Mesendoderm (in vitro differentiated cells): ENCODE data around the gene OSBPL5.

ENCODE experiments used
- DNase-seq: peaks from one replicate; pipeline ENCODE4 v3.0.0; 2013
- H2AK5ac ChIP-seq: 2 replicates; pipeline ENCODE4 v1.6.1; 2013; ENCODE audit warnings: low read length, inconsistent platforms
- H2BK120ac ChIP-seq: 2 replicates; pipeline ENCODE4 v1.6.1; 2013; ENCODE audit warnings: low read depth, mild to moderate bottlenecking, low read length, moderate library complexity, mixed read lengths
- H2BK15ac ChIP-seq: replicated peaks from 2 replicates; pipeline ENCODE4 v1.6.1; 2013; ENCODE audit warnings: low read depth, mild to moderate bottlenecking, moderate library complexity
- H2BK5ac ChIP-seq: 2 replicates; pipeline ENCODE4 v1.6.1; 2013; ENCODE audit warnings: low read length, inconsistent platforms
- H3K18ac ChIP-seq: 2 replicates; pipeline ENCODE4 v1.6.1; 2013; ENCODE audit warnings: mild to moderate bottlenecking, low read length, mixed read lengths
- H3K23ac ChIP-seq: one replicate; pipeline ENCODE4 v1.6.1; 2013; ENCODE audit warnings: low read length
- H3K27ac ChIP-seq: 2 replicates; pipeline ENCODE4 v1.5.1; 2013; ENCODE audit warnings: low read depth, mild to moderate bottlenecking, inconsistent platforms, low read length, moderate library complexity
- H3K27me3 ChIP-seq: 2 replicates; pipeline ENCODE4 v1.6.1; 2013; ENCODE audit warnings: low read length, control low read depth, mild to moderate bottlenecking, inconsistent platforms; ENCODE audit not compliant: insufficient read depth, poor library complexity
- H3K36me3 ChIP-seq: 2 replicates; pipeline ENCODE4 v1.6.1; 2013; ENCODE audit warnings: low read length, inconsistent platforms; ENCODE audit not compliant: control insufficient read depth, insufficient read depth
- H3K4ac ChIP-seq: one replicate; pipeline ENCODE4 v1.6.1; 2013; ENCODE audit warnings: low read depth, mild to moderate bottlenecking, low read length, moderate library complexity
- H3K4me1 ChIP-seq: 2 replicates; pipeline ENCODE4 v1.6.1; 2013; ENCODE audit warnings: low read depth, low read length, inconsistent platforms; ENCODE audit not compliant: control insufficient read depth
- H3K4me2 ChIP-seq: 2 replicates; pipeline ENCODE4 v1.6.1; 2013; ENCODE audit warnings: low read length
- H3K4me3 ChIP-seq: 2 replicates; pipeline ENCODE4 v1.5.1; 2013; ENCODE audit warnings: mild to moderate bottlenecking, low read length
- H3K56ac ChIP-seq: one replicate; pipeline ENCODE4 v1.6.1; 2013; ENCODE audit warnings: low read length
- H3K79me1 ChIP-seq: 2 replicates; pipeline ENCODE4 v1.6.1; 2013; ENCODE audit warnings: low read length, inconsistent platforms
- H3K79me2 ChIP-seq: 2 replicates; pipeline ENCODE4 v1.6.1; 2013; ENCODE audit warnings: mild to moderate bottlenecking, low read length; ENCODE audit not compliant: control insufficient read depth, insufficient read depth
- H3K9ac ChIP-seq: 2 replicates; pipeline ENCODE4 v1.6.1; 2013; ENCODE audit warnings: low read length, inconsistent platforms
- H4K5ac ChIP-seq: one replicate; pipeline ENCODE4 v1.6.1; 2013; ENCODE audit warnings: low read length
- H4K8ac ChIP-seq: one replicate; pipeline ENCODE4 v1.6.1; 2013; ENCODE audit warnings: low read depth, mild to moderate bottlenecking, control low read depth, low read length, moderate library complexity
- WGBS: extraction: QIAGEN DNeasy Blood & Tissue Kit; methylation state at CpG from one replicate; pipeline ENCODE4 v1.1.7; 2013; ENCODE audit warnings: low lambda C conversion rate, missing lambda C conversion rate; ENCODE audit not compliant: insufficient coverage; ENCODE audit errors: extremely low coverage; 5-methylcytosine and 5-hydroxymethylcytosine counted together

The OSBPL5 gene

DNA sequence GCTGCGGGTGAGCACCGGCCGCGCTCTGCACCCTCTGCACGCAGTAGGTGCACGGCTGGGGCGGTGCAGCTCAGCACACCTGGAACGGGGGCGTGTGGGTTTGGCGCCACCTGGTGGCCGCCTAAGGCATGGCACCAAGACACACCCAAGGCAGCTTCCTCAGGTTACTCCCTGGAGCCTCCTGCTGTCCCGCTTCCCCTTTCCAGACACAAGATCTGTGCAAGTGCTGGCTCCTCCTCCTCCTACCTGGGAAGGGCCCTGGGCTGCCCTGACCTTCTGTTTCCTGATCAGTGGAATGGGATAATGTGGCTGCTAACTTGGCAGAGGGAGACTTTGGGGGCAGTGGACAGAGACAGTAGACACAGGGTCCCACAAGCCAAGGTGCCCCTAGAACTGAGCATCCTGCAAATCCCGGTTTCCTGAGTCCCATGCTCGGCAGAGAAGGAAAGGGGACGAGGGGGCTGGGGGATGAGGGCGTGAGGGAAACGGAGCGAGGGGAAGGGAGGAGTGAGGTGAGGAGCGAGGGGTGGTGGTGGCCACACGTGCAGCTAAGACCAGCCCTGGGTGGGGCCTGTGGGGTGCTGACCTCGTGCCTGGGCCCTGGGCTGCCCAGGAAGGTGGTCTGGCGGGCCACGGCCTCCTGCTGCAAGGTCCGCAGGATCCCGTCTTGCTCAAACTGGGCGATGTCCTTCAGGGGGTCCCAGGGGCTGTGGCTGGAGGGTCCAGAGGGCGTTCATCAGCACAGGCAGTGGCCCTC is 73.1 kb downstream of the OSBPL5 start:
- peak; percentile 95 for DNase-seq
- Histone ChIP-seq H3K4me3 (no peak overlapping the region), H2BK15ac (no peak overlapping the region), H2BK5ac (no peak overlapping the region), H3K18ac (no peak overlapping the region), H3K36me3 (no peaks in the 10 kb centered on the region), H3K23ac (no peak overlapping the region), H3K27ac (no peak overlapping the region), H3K4me1 (no peaks in the 10 kb centered on the region), H3K56ac (peak overlapping the region; percentile 36), H4K5ac (no peak overlapping the region), H3K79me1 (no peaks in the 10 kb centered on the region), H3K4ac (no peak overlapping the region), H2AK5ac (no peak overlapping the region), H3K9ac (no peak overlapping the region), H4K8ac (no peak overlapping the region), H2BK120ac (no peak overlapping the region), H3K79me2 (no peaks in the 10 kb centered on the region), H3K4me2 (no peak overlapping the region), H3K27me3 (no peaks in the 10 kb centered on the region)
- no CpG with 5 or more reads among the region's 27 CpGs for whole genome bisulfite sequencing

DNA sequence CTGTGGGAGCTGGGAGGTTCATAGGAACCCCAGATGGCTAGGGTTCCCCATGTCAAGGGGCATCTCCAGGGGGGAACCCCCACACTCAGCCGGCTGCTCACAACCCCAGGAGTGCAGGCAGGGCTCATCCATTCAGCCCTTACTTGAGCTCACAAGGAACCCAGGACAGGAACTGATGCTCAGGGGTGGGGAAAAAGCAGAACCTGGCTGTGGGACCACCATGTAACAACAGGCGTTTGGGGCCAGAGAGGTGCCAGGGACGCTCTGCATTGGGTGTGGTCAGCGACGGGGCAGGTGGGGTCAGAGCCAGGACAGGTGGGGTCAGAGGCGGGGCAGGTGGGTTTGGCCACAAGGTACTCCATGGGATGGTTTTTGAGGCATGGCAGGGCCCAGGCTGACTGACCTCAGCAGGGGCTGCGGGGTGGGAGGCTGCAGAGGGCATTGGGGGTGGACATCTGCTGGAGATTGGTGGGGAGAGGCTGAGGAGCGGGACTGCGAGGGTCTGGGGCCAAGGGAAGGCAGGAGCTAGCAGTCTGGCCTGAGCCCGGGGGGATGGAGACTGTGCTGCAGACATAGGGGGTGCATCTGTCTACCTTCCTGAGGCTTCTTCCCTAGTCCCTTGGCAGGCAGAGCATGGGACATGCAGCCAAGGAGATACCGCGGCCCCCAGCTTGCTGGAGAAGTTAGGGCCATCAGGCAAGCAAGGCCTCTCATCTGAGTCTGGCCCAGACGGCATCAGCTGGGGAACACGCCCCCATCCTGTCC is 73.8 kb downstream of the OSBPL5 start:
- Histone ChIP-seq H3K9ac (no peak overlapping the region), H2BK5ac (no peak overlapping the region), H3K56ac (no peak overlapping the region), H2BK15ac (no peak overlapping the region), H3K79me2 (no peaks in the 10 kb centered on the region), H3K4me2 (no peak overlapping the region), H3K27ac (no peak overlapping the region), H3K4me1 (no peaks in the 10 kb centered on the region), H3K23ac (no peak overlapping the region), H2AK5ac (no peak overlapping the region), H4K5ac (no peak overlapping the region), H3K4me3 (no peak overlapping the region), H4K8ac (no peak overlapping the region), H2BK120ac (no peak overlapping the region), H3K27me3 (no peaks in the 10 kb centered on the region), H3K18ac (no peak overlapping the region), H3K79me1 (no peaks in the 10 kb centered on the region), H3K36me3 (no peaks in the 10 kb centered on the region), H3K4ac (no peak overlapping the region)
- no CpG with 5 or more reads among the region's 14 CpGs for WGBS
- DNase-seq, result no peak

DNA sequence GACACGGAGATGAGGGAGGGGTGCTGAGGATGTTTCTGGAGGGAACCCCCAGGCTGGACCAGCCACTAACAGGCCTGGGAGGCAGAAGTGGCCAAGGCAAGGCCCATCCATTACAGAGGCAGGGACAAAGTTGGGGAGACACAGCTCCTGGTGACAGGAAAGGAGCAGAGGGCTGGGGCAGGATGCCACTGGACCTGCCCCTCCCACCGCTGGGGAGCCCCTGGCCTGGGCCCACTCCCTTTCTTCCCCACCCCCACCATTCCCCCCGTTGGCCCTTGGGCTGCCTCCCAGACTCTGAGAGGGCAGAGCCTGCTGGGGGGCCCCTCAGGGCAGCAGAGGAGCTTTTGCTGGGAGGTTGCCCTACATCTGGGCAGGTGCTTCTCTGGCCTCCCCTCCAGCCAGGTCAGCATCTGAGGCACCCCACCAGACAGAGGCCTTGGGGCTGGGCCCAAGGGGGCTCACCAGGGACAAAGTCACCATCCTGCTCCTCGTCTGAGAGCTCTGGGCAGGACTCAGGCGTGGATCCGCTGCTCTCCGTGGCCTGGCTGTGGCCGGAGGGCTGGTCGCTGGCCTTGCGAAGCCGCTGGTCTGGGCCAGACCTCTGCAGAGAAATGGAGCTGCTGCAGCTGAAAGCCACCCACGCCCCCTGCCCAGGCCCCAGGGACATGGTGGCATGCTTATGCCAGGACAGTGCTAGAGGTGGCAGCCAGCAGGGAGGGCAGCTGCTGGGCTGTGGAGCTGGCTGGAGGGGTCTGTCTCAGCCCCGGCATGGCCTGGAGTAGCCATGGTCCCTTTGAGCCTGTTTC is 74.8 kb downstream of the OSBPL5 start:
- Histone ChIP-seq H2BK15ac (no peak overlapping the region), H3K9ac (no peak overlapping the region)

DNA sequence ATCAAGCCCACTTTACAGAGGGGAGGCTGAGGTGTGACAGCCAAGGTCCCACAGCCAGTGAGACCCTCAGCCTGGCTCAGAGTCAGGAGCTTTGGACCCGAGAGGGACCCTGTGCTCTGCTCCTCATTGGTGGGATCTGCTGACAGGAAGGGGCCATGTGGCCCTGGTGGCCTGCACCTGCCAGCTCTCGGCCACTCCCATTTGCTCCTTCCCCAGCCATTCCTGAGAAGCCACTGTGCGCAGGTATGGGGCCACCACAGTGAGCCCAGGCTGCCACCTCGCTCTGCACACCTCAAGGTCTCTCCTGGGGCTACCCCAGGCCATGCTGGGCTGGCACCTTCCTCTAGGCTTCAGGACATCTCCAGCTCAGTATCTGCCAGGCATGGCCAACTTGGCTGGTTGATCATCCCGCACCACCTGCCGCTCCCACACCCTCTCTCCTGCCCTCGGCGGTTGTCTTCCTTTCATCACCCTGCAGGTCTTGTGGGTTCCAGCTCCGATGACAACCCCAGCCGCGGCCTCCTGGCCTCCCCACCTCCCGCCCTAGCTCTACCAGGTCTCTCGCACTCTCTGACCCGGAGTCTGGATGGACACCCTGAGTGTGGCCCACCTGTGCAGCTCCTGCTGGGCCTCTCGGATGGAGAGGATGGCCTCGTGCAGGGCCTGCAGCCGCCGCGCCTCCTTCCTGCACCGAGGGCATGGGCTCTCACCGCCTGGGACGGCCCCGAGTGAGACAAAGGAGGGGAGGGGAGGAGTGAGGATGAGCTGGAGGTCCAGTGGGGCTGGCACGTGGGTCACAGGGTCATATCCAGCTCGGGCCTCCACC is 75.7 kb downstream of the OSBPL5 start:
- no peak overlapping the region for H2AK5ac ChIP-seq
- no peak overlapping the region for H3K4me3 ChIP-seq
- no peaks in the 10 kb centered on the region for H3K79me2 ChIP-seq
- no peaks in the 10 kb centered on the region for H3K79me1 ChIP-seq
- no peak overlapping the region for H2BK15ac ChIP-seq
- H3K27me3 ChIP-seq, result no peaks in the 10 kb centered on the region
- no peak overlapping the region for H3K27ac ChIP-seq
- H4K8ac ChIP-seq, result no peak overlapping the region
- H3K4ac ChIP-seq, result no peak overlapping the region
- no peak for DNase-seq
- no peaks in the 10 kb centered on the region for H3K4me1 ChIP-seq
- no peak overlapping the region for H3K9ac ChIP-seq
- H3K23ac ChIP-seq, result no peak overlapping the region
- H3K18ac ChIP-seq, result no peak overlapping the region
- H3K36me3 ChIP-seq, result no peaks in the 10 kb centered on the region
- H2BK5ac ChIP-seq, result no peak overlapping the region
- no peak overlapping the region for H2BK120ac ChIP-seq
- WGBS, result no CpG with 5 or more reads among the region's 25 CpGs
- no peak overlapping the region for H3K56ac ChIP-seq
- no peak overlapping the region for H3K4me2 ChIP-seq
- no peak overlapping the region for H4K5ac ChIP-seq

More for the DNA sequence above, 74.8 kb downstream of the OSBPL5 start:
- H3K23ac ChIP-seq, result no peak overlapping the region
- no peak overlapping the region for H3K4ac ChIP-seq
- H3K4me2 ChIP-seq, result no peak overlapping the region
- H3K79me2 ChIP-seq, result no peaks in the 10 kb centered on the region
- H3K27ac ChIP-seq, result no peak overlapping the region
- H4K5ac ChIP-seq, result no peak overlapping the region
- H2BK5ac ChIP-seq, result no peak overlapping the region
- no peak overlapping the region for H2AK5ac ChIP-seq
- H4K8ac ChIP-seq, result no peak overlapping the region
- H3K4me3 ChIP-seq, result no peak overlapping the region
- H3K18ac ChIP-seq, result no peak overlapping the region
- no peak overlapping the region for H3K56ac ChIP-seq
- no CpG with 5 or more reads among the region's 13 CpGs for WGBS
- H3K36me3 ChIP-seq, result no peaks in the 10 kb centered on the region
- no peak overlapping the region for H2BK120ac ChIP-seq
- DNase-seq, result no peak
- H3K27me3 ChIP-seq, result no peaks in the 10 kb centered on the region
- H3K4me1 ChIP-seq, result no peaks in the 10 kb centered on the region
- no peaks in the 10 kb centered on the region for H3K79me1 ChIP-seq

DNA sequence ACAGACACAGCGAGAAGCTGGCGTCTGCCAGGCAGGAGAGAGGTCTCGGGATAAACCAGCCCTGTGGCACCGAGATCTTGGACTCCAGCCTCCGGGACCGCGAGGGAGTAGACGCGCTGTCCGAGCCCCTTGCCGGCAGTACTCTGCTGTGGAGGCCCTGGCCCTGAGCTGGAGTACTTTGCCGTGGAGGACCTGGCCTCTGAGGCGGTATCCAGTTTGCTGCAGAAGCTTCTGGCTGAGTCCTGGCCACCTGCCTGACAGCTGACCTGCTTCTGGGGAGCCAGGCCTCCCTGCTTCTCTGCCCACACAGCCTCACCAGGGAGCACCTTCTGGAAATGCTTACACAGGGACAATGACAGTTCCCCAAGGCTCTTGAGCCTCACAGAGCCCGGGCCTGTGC is 76.3 kb downstream of the OSBPL5 start:
- no peaks in the 10 kb centered on the region for H3K4me1 ChIP-seq
- DNase-seq, result no peak
- no peak overlapping the region for H3K9ac ChIP-seq
- no peak overlapping the region for H2BK15ac ChIP-seq
- H3K27me3 ChIP-seq, result no peaks in the 10 kb centered on the region
- H2AK5ac ChIP-seq, result no peak overlapping the region
- no peak overlapping the region for H3K18ac ChIP-seq
- no peak overlapping the region for H4K5ac ChIP-seq
- H3K23ac ChIP-seq, result no peak overlapping the region
- no peak overlapping the region for H4K8ac ChIP-seq
- no peak overlapping the region for H2BK120ac ChIP-seq
- no peak overlapping the region for H3K4me3 ChIP-seq
- H3K79me1 ChIP-seq, result no peaks in the 10 kb centered on the region
- no peak overlapping the region for H3K56ac ChIP-seq
- no peaks in the 10 kb centered on the region for H3K36me3 ChIP-seq
- no peak overlapping the region for H3K4me2 ChIP-seq
- no peak overlapping the region for H3K4ac ChIP-seq
- H3K79me2 ChIP-seq, result no peaks in the 10 kb centered on the region
- H3K27ac ChIP-seq, result no peak overlapping the region
- no CpG with 5 or more reads among the region's 14 CpGs for WGBS
- no peak overlapping the region for H2BK5ac ChIP-seq
